ENCODE measurements around the gene MARK1.

- TF ChIP-seq, protein P1, sequence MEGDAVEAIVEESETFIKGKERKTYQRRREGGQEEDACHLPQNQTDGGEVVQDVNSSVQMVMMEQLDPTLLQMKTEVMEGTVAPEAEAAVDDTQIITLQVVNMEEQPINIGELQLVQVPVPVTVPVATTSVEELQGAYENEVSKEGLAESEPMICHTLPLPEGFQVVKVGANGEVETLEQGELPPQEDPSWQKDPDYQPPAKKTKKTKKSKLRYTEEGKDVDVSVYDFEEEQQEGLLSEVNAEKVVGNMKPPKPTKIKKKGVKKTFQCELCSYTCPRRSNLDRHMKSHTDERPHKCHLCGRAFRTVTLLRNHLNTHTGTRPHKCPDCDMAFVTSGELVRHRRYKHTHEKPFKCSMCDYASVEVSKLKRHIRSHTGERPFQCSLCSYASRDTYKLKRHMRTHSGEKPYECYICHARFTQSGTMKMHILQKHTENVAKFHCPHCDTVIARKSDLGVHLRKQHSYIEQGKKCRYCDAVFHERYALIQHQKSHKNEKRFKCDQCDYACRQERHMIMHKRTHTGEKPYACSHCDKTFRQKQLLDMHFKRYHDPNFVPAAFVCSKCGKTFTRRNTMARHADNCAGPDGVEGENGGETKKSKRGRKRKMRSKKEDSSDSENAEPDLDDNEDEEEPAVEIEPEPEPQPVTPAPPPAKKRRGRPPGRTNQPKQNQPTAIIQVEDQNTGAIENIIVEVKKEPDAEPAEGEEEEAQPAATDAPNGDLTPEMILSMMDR (IDR thresholded peaks at IDR 0.05), result no peak
- TF ChIP-seq SMC3 (IDR thresholded peaks at IDR 0.05; ENCODE audit: low read depth, low read length) (no peak), REST (IDR thresholded peaks at IDR 0.05; ENCODE audit: low read depth, low read length) (no peak), EZH2phosphoT487 (IDR thresholded peaks at IDR 0.05; ENCODE audit: borderline replicate concordance, low read depth) (no peak), RAD21 (IDR thresholded peaks at IDR 0.05; ENCODE audit: low read length) (no peak), MXI1 (IDR thresholded peaks at IDR 0.05; ENCODE audit: low read depth, low read length) (no peak), NFIC (IDR thresholded peaks at IDR 0.05; ENCODE audit: borderline replicate concordance) (no peak), GABPA (IDR thresholded peaks at IDR 0.05; ENCODE audit: low read depth) (no peak), ELF1 (IDR thresholded peaks at IDR 0.05) (no peak), TAF1 (IDR thresholded peaks at IDR 0.05; ENCODE audit: borderline replicate concordance, low read depth, low read length) (no peak), POLR2AphosphoS5 (IDR thresholded peaks at IDR 0.05; ENCODE audit: low read depth, low read length) (no peak), SIN3A (IDR thresholded peaks at IDR 0.05; ENCODE audit: borderline replicate concordance, low read depth, low read length) (no peak)
These were observed 161.7 kb downstream of the MARK1 start for GRCh38 chr1:220689666-220690065.

Measured in SK-N-SH (cell line).